Colonic mucosa (tissue), 4 donors: ENCODE measurements around the gene NCBP1. TPM values are rescaled to one million over a fixed set of nuclear protein-coding genes. Genes with fewer than 3 reads are reported as not detected.

Source experiments
- DNase-seq: peaks from one replicate; pipeline ENCODE4 v3.0.0-alpha.2; 2020
- H3K27ac ChIP-seq: fragments of 200-600 bp; one replicate; pipeline ENCODE4 v1.8.0; 2021
- H3K27me3 ChIP-seq: fragments of 200-600 bp; one replicate; pipeline ENCODE4 v1.8.0; 2021
- H3K36me3 ChIP-seq: fragments of 200-600 bp; one replicate; pipeline ENCODE4 v1.8.0; 2021
- H3K4me1 ChIP-seq: fragments of 200-600 bp; one replicate; pipeline ENCODE4 v1.8.0; 2021; ENCODE audit warnings: mild to moderate bottlenecking
- H3K4me3 ChIP-seq: fragments of 200-600 bp; one replicate; pipeline ENCODE4 v1.8.0; 2021
- H3K9ac ChIP-seq, 2 donors: one replicate each; pipeline ENCODE4 v1.7.0; 2013; ENCODE audit warnings: control low read depth in 2 of 2, low read depth in 2 of 2, low read length in 2 of 2
- H3K9me3 ChIP-seq: fragments of 200-600 bp; one replicate; pipeline ENCODE4 v1.8.0; 2021
- intact Hi-C: fragments of 100-400 bp; cut with DNase I; formaldehyde crosslinking; loops from one replicate; pipeline ENCODE4 v1.14.1; 2022
- total RNA-seq, 2 donors: library from RNA; stranded (reverse); fragmentation: NEBNext Ultra II Directional in 1 of 2; extraction: Animal tissue kit (Norgen Biotek cat#: 25700) in 1 of 2; gene quantifications; one replicate each; pipeline ENCODE4 v1.2.1, GENCODE V29; 2021
- TF ChIP-seq, protein P1 (sequence below): fragments of 200-600 bp; IDR thresholded peaks from one replicate; pipeline ENCODE4 v1.8.0; 2022; ENCODE audit warnings: antibody characterized with exemption, mild to moderate bottlenecking
- donor health status: healthy.
- donor health status: DM: no; HTN: no; CAD: no.
- donor health status: DM: no; HTN: no; CAD: no.

The NCBP1 gene
- total RNA-seq, 2 donors from 2014 or later = 30.3 to 48.2 TPM

DNA sequence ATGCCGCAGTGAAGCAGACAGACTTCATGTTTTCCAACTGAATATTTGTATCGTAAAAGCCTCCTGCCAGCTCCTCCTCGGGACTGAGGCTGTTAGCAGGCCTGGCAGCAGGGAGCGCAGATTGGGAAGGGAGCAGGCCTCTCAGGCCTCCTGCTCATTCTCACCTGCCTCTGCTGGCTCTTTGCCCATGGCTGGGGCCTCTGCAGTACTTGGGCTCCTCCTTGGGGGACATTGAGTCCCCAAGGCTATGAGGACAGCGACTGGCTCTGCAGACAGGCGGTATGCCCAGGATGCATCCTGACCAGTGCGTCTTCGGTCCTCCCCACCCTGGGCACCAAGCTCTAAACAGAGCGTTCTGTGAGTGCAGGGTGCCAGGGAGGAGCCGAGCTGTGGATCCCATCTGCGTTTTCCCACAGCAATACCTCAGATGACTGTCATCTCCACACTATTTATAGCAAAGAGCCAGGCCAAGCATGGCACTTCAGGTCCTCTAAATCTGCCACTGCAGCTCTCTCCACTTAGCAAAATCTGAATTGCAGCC is 39.2 kb upstream of the NCBP1 start:
- Histone ChIP-seq H3K4me1 (no peaks in the 10 kb centered on the region), H3K36me3 (no peaks in the 10 kb centered on the region), H3K4me3 (no peak overlapping the region), H3K27me3 (no peaks in the 10 kb centered on the region), H3K9me3 (no peaks in the 10 kb centered on the region), H3K27ac (no peak overlapping the region), H3K9ac (no peak overlapping the region)
- TF ChIP-seq, protein P1, sequence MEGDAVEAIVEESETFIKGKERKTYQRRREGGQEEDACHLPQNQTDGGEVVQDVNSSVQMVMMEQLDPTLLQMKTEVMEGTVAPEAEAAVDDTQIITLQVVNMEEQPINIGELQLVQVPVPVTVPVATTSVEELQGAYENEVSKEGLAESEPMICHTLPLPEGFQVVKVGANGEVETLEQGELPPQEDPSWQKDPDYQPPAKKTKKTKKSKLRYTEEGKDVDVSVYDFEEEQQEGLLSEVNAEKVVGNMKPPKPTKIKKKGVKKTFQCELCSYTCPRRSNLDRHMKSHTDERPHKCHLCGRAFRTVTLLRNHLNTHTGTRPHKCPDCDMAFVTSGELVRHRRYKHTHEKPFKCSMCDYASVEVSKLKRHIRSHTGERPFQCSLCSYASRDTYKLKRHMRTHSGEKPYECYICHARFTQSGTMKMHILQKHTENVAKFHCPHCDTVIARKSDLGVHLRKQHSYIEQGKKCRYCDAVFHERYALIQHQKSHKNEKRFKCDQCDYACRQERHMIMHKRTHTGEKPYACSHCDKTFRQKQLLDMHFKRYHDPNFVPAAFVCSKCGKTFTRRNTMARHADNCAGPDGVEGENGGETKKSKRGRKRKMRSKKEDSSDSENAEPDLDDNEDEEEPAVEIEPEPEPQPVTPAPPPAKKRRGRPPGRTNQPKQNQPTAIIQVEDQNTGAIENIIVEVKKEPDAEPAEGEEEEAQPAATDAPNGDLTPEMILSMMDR = no peak
- intact Hi-C loops = no loop called here
- no peak for DNase-seq

DNA sequence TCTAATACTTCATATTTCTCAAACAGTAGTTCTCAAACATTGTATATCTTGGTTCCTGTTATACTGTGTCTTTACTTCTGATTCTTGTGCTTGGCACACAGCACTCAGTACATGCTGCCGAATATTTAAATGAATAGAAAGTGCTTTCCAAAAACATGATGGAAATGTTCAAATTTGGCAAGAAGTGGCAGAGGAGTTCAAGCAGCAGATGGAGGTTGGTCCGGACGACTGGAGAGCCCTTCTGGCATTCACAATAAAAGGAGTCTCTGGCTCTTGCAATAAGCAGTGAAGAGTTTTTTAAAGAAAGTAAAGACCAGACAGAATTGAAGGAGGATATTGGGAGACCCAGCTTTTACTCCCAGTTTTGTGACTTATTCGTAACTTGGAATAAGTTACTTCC is 36.7 kb upstream of the NCBP1 start:
- Histone ChIP-seq H3K9me3 (no peaks in the 10 kb centered on the region), H3K27me3 (no peaks in the 10 kb centered on the region), H3K4me1 (no peaks in the 10 kb centered on the region), H3K36me3 (no peaks in the 10 kb centered on the region), H3K9ac (no peak overlapping the region), H3K4me3 (no peak overlapping the region), H3K27ac (no peak overlapping the region)
- DNase-seq = no peak
- TF ChIP-seq, protein P1 = no peak
- intact Hi-C loops = loop anchor here (5.0 kb wide), 1 partner anchor 130 kb away; no protein-coding TSS in a partner anchor

DNA sequence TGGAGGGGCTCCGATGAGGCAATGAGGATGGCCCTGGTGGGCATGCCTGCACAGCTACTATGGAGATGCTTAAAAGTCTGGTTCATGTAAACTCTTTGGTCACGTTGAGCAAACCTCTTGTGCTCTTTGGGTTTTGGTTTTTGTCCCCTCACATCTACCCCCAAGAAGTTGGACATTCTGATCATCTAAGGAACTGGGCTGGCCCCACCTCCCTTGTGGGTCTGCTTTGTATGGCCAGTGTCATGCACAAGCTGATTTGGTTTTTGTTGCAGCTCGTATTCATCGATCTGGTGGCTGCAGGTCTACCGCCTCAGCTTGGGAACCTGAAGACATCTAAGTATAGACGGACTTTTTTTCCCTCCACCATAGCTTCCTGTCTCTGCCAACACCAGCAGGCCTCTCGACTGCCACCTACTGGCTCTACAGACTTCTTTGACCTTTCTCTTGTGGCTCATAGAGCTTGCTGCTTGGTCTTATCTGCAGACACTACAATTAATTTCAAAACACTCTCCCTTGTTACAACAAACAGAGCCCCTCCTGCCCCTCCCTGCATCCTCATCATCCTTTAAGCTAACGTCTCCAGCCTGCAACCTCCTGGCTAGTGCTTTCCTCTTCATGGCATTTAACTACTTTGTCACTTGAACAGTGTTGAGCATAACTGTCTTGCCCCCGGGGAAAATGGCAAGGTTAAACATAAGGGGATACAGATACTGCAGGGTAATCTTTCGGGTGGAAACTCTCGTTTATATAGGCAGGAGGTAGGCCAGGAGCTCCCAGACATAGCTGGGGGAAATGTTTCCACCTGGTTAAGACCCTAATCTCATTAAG is 34.9 kb upstream of the NCBP1 start:
- intact Hi-C loops = loop anchor here (5.0 kb wide), 1 partner anchor 131 kb away; no protein-coding TSS in a partner anchor
- no peak overlapping the region for H3K9ac ChIP-seq
- no peaks in the 10 kb centered on the region for H3K9me3 ChIP-seq
- no peak overlapping the region for H3K27ac ChIP-seq
- TF ChIP-seq, protein P1 = peak; percentile 76
- no peak overlapping the region for H3K4me3 ChIP-seq
- no peaks in the 10 kb centered on the region for H3K36me3 ChIP-seq
- peak; percentile 83 for DNase-seq
- H3K4me1 ChIP-seq = no peaks in the 10 kb centered on the region
- H3K27me3 ChIP-seq = no peaks in the 10 kb centered on the region

DNA sequence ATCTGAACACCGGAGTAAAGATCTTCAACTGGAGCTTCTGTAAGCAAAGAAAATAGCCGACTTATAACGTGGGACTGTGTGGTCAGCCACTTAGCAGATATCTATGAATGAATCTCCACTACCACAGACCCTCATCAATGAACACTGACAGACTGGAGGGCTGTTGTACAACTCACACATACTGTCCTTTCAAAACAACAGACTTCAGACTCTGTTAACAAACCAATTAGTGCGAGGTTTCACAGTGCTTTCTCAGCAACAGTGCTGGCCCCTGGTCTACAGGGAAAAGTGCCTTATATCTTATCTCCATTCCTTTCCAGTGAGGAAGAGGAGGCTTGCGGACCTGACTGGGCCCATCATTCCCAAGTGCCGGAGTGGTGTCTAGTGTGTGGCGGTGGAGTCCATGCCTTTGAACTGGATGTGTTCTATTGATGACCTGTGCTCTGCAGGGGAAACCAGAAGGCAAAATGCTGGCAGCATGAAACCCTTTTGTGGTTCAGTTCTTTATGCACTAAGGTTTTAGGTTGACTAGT is 34.2 kb upstream of the NCBP1 start:
- intact Hi-C loops = loop anchor here (5.0 kb wide), 1 partner anchor 132 kb away; no protein-coding TSS in a partner anchor
- Histone ChIP-seq H3K36me3 (peaks cover 5% of the 10 kb centered on the region), H3K9me3 (no peaks in the 10 kb centered on the region), H3K27ac (no peak overlapping the region), H3K4me1 (no peaks in the 10 kb centered on the region), H3K4me3 (no peak overlapping the region), H3K27me3 (no peaks in the 10 kb centered on the region), H3K9ac (no peak overlapping the region)
- no peak for DNase-seq
- TF ChIP-seq, protein P1 = no peak

DNA sequence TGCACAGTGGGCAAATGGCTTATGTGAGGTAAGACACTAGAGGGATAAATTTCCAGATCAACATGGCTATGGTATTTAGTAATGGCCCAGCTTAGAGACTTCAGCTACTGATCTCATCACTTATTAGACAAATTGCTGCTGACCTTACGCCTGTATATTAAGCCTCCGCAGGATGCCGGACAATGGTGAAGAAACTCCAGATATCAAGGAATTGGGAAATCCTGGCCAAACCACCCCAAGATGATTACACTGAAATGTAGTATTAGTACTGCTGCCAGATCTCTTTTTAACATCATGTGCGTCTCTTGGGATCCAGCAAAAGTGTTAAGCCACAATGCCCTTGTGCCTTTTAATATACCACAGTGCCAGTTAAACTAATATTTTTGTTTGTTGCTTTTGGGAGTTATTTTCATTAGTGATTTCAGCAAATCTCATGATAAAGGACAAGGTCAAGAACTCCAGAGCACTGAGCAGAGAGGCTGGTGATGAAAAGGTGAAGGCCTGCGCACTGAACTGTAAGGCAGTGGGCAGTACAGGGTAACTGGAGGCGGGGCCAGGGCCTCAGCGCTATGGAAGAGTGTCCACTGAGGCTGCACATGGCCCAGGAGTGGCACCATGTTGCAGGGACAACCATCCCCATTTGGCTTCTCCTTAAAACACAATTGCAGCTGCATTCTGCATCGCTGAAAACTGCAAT is 32.9 kb upstream of the NCBP1 start:
- peaks cover 6% of the 10 kb centered on the region for H3K36me3 ChIP-seq

More for the DNA sequence above, 32.9 kb upstream of the NCBP1 start:
- Histone ChIP-seq H3K27ac (no peak overlapping the region), H3K9ac (no peak overlapping the region), H3K4me1 (no peaks in the 10 kb centered on the region), H3K27me3 (no peaks in the 10 kb centered on the region), H3K9me3 (no peaks in the 10 kb centered on the region), H3K4me3 (no peak overlapping the region)
- intact Hi-C loops = no loop called here
- TF ChIP-seq, protein P1 = no peak
- no peak for DNase-seq
